Prostate gland (tissue), 2 donors: ENCODE results near the gene NDFIP1.

Experiments
- CTCF ChIP-seq, 4 experiments: fragments of 200-600 bp in 2 of 4; fragments of 450-650 bp in 2 of 4; sonication (generic) in 2 of 4; IDR thresholded peaks; 1 replicate in 3 of 4; 2 replicates in 1 of 4; pipeline ENCODE4 v1.5.1; 2016 to 2019; ENCODE audit warnings: antibody characterized with exemption in 4 of 4, mild to moderate bottlenecking in 2 of 4, moderate library complexity in 2 of 4
- POLR2A ChIP-seq: fragments of 450-650 bp; IDR thresholded peaks from one replicate; pipeline ENCODE4 v1.6.1; 2016; ENCODE audit warnings: antibody characterized with exemption, mild to moderate bottlenecking

GRCh38 chr5:142143878-142144277 is 35.3 kb downstream of the NDFIP1 start:
- TF ChIP-seq POLR2A: no peak
- peak in 3 of 4 experiments; percentile 41 to 60 (median 48) for TF ChIP-seq CTCF (IDR thresholded peaks at IDR 0.05)
